ENCODE measurements around the gene NDUFS3.
"Not testable (repeated sequence)": the region's sequence is repeated elsewhere in the genome, so short reads cannot be mapped to it uniquely, and the experiment has no call there.

Gene NDUFS3

GRCh38 chr11:47578524-47579494, at the start of gene NDUFS3, which contains the start of gene KBTBD4:
NDUFS3 (plus strand) TSS chr11:47579074; CDS start chr11:47579092, 18 bp downstream.
KBTBD4 (minus strand) TSS chr11:47578970; CDS start chr11:47578951, 19 bp downstream.
- DNase-seq (ENCODE audit: low read depth) = peak; percentile 74

GRCh38 chr11:47529951-47530350, 48.9 kb upstream of the NDUFS3 start:
- DNase-seq (ENCODE audit: low read depth) = no peak

DNA sequence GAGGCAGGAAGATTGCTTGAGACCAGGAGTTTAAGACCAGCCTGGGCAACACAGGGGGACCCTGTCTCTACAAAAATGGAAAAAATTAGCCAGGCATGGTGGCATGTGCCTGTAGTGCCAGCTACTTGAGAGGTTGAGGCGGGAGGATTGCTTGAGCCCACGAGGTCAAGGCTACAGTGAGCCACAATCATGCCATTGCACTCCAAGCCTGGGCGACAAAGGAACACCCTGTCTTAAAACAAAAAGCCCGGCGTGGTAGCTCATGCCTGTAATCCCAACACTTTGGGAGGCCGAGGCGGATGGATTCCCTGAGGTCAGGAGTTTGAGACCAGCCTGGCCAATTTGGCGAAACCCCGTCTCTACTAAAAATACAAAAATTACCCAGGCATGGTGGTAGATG, 48.2 kb upstream of the NDUFS3 start:
- not testable (repeated sequence) for DNase-seq (ENCODE audit: low read depth)

- no peak for DNase-seq (ENCODE audit: low read depth)
Observed at GRCh38 chr11:47531666-47532065, 47.2 kb upstream of the NDUFS3 start.

DNA sequence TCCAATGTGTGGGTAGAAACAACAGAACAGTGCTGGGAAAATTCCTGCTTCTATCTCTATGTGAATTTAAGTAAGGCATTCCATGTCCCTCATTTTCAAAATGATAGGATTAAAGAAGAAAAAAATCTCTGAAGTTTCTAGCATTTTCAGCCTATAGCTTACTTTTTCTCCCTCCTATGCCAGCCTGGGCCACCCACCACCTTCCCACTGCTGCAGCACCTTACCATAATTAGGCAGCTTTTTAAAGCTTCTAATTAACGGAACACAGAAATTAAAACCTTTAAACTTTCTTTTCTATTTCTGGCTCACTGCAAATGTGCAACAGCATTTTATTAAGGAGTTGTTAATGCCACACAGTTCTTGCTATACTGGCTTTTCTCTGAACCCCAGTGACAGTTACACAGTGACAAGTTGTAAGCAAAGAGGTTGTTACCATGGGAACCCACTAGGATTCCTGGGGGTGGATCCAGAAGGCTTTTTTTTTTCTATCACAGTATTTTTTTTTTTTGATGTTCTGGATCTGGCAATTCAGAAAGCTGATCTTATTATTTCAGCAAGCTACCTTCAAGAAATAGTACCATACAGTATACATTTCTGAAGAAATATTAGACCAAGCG, 46.2 kb upstream of the NDUFS3 start:
- no peak for DNase-seq (ENCODE audit: low read depth)

DNA sequence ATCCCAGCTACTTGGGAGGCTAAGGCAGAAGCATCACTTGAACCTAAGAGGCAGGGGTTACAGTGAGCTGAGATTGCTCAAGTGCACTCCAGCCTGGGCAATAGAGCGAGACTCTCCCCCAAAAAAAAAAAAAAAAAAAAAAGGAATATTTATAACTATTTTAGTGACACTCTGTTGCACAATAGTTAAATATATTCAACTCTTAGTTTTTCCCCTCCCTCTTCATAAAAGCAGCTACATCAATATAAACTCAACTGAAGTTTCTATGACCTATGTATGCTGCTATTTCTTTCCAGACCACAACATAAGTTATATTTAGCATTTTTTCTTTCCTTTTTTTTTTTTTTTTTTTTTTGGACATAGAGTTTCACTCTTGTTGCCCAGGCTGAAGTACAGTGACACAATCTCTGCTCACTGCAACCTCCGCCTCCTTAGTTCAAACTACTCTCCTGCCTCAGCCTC, 45.2 kb upstream of the NDUFS3 start:
- DNase-seq (ENCODE audit: low read depth) = no peak

GRCh38 chr11:47534704-47535251, 44.1 kb upstream of the NDUFS3 start:
- no peak for DNase-seq (ENCODE audit: low read depth)

DNA sequence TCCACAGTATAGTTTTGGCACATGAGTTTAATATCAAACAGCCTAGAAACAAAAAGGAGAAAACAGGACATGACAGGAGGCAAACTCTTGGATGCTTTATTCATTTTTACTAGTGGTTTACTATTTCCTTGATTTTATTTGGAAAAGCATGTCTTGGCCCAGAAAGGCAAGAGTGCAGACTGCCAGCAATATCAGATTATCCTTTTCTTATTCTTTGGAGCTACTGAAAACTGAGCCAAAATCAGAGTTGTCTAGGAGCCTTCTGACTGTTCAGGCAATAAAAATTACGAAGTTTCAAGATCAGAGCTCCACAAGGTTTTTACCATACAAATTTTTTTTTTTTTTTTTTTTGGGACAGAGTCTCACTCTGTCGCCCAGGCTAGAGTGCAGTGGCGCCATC, 42.0 kb upstream of the NDUFS3 start:
- no peak for DNase-seq (ENCODE audit: low read depth)

- DNase-seq (ENCODE audit: low read depth) = no peak
Observed at GRCh38 chr11:47538741-47539565, 39.9 kb upstream of the NDUFS3 start.

GRCh38 chr11:47539681-47540039, 39.2 kb upstream of the NDUFS3 start:
- no peak for DNase-seq (ENCODE audit: low read depth)

- DNase-seq (ENCODE audit: low read depth) = no peak
Observed at GRCh38 chr11:47541070-47541469, 37.8 kb upstream of the NDUFS3 start.

GRCh38 chr11:47545298-47545697, 33.6 kb upstream of the NDUFS3 start:
- DNase-seq (ENCODE audit: low read depth) = no peak

DNA sequence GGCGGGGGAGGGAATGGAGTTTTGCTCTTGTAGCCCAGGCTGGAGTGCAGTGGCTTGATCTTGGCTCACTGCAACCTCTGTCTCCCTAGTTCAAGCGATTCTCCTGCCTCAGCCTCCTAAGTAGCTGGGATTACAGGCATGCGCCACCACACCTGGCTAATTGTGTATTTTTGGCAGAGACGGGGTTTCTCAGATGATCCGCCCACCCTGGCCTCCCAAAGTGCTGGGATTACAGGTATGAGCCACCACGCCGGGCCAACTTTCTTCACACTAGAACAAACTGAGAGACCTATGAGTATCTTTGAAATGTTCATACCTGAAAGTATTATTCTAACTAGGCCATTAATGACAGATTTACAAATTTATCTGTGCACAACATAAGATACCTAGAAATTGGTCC, 32.6 kb upstream of the NDUFS3 start:
- DNase-seq (ENCODE audit: low read depth) = not testable (repeated sequence)

- no peak for DNase-seq (ENCODE audit: low read depth)
Observed at GRCh38 chr11:47550288-47551047, 28.4 kb upstream of the NDUFS3 start.

- DNase-seq (ENCODE audit: low read depth) = no peak
Observed at GRCh38 chr11:47551086-47551485, 27.8 kb upstream of the NDUFS3 start.

GRCh38 chr11:47552056-47552565, 26.8 kb upstream of the NDUFS3 start:
- DNase-seq (ENCODE audit: low read depth) = no peak

- DNase-seq (ENCODE audit: low read depth) = peak; percentile 88
Observed at GRCh38 chr11:47552566-47553405, 26.1 kb upstream of the NDUFS3 start, which contains the start of gene CELF1. CELF1 (minus strand) TSS chr11:47553132; CDS start chr11:47499523, 53,609 bp downstream.

- no peak for DNase-seq (ENCODE audit: low read depth)
Observed at GRCh38 chr11:47553406-47553743, 25.5 kb upstream of the NDUFS3 start.

GRCh38 chr11:47557004-47557403, 21.9 kb upstream of the NDUFS3 start:
- DNase-seq (ENCODE audit: low read depth) = not testable (repeated sequence)

- DNase-seq (ENCODE audit: low read depth) = no peak
Observed at GRCh38 chr11:47558695-47559094, 20.2 kb upstream of the NDUFS3 start.

All from stimulated activated CD8-positive, alpha-beta memory T cell treated with anti-CD3 and anti-CD28 coated beads, Interleukin-4, amount 100 ng/mL, for 24 hours (primary cell).